WTC11 (cell line): ENCODE data around the gene RAPGEF6. TPM values are rescaled to one million over a fixed set of nuclear protein-coding genes. Genes with fewer than 3 reads are reported as not detected.

Source experiments
- ATAC-seq: fragments of 200-7000 bp; cut with Tn5 transposase; 2 replicates; pipeline ENCODE4 v1.10.0; 2021; ENCODE audit warnings: mild to moderate bottlenecking, moderate library complexity
- CTCF ChIA-PET: fragments of 300-600 bp; sonication (Branson Sonifier 250); formaldehyde crosslinking; loops from one replicate; lab custom pipeline; 2021; ENCODE audit warnings: antibody characterized with exemption; lab: Charles Lee
- POLR2A ChIA-PET: fragments of 350-600 bp; sonication (Branson Sonifier 250); formaldehyde crosslinking; loops from one replicate; lab custom pipeline; 2021; ENCODE audit warnings: antibody characterized with exemption; lab: Charles Lee
- DNase-seq: peaks from one replicate; pipeline ENCODE4 v3.0.0; 2021; ENCODE audit warnings: low spot score
- H3K27ac Mint-ChIP-seq: 2 replicates; pipeline ENCODE4 v1.8.0; 2021; ENCODE audit warnings: mixed read lengths
- H3K27me3 Mint-ChIP-seq: 2 replicates; pipeline ENCODE4 v1.8.0; 2021; ENCODE audit warnings: low read depth, mild to moderate bottlenecking, moderate library complexity, mixed read lengths
- H3K36me3 Mint-ChIP-seq: 2 replicates; pipeline ENCODE4 v1.8.0; 2021; ENCODE audit warnings: mixed read lengths
- H3K4me1 Mint-ChIP-seq: 2 replicates; pipeline ENCODE4 v1.8.0; 2022; ENCODE audit warnings: mixed read lengths
- H3K4me3 Mint-ChIP-seq: 2 replicates; pipeline ENCODE4 v1.8.0; 2021; ENCODE audit warnings: mild to moderate bottlenecking, moderate library complexity, mixed read lengths
- H3K9me3 Mint-ChIP-seq: 2 replicates; pipeline ENCODE4 v1.8.0; 2021; ENCODE audit warnings: mixed read lengths
- ATF1 ChIP-seq: sonication (generic); formaldehyde crosslinking; IDR thresholded peaks from 2 replicates; pipeline ENCODE4 v1.8.1; 2023; ENCODE audit warnings: mild to moderate bottlenecking, moderate library complexity, missing genetic modification reagents
- ATF2 ChIP-seq: sonication (generic); formaldehyde crosslinking; IDR thresholded peaks from 2 replicates; pipeline ENCODE4 v1.8.1; 2022; ENCODE audit warnings: low read depth, missing genetic modification reagents, borderline replicate concordance
- CBFB ChIP-seq: sonication (generic); formaldehyde crosslinking; IDR thresholded peaks from 2 replicates; pipeline ENCODE4 v1.8.1; 2022; ENCODE audit warnings: mild to moderate bottlenecking, low read depth, missing genetic modification reagents
- CDX4 ChIP-seq: fragments of 250-450 bp; sonication (Bioruptor Pico); IDR thresholded peaks from 2 replicates; pipeline ENCODE4 v1.9.0; 2021; ENCODE audit warnings: moderate library complexity, mild to moderate bottlenecking, inconsistent platforms, borderline replicate concordance
- ELF4 ChIP-seq: sonication (generic); formaldehyde crosslinking; IDR thresholded peaks from 2 replicates; pipeline ENCODE4 v1.8.1; 2022; ENCODE audit warnings: low read depth, mild to moderate bottlenecking, moderate library complexity, missing genetic modification reagents
- EMX1 ChIP-seq: fragments of 250-450 bp; sonication (Bioruptor Pico); IDR thresholded peaks from 2 replicates; pipeline ENCODE4 v1.8.0; 2021; ENCODE audit warnings: mild to moderate bottlenecking
- ESRRA ChIP-seq: sonication (generic); formaldehyde crosslinking; IDR thresholded peaks from 2 replicates; pipeline ENCODE4 v1.8.1; 2022; ENCODE audit warnings: mild to moderate bottlenecking, missing genetic modification reagents, borderline replicate concordance
- FOXP4 ChIP-seq: sonication (generic); formaldehyde crosslinking; IDR thresholded peaks from 2 replicates; pipeline ENCODE4 v1.8.0; 2022; ENCODE audit warnings: mild to moderate bottlenecking, missing genetic modification reagents
- JAZF1 ChIP-seq: fragments of 250-450 bp; sonication (Bioruptor Pico); IDR thresholded peaks from 2 replicates; pipeline ENCODE4 v1.9.0; 2021; ENCODE audit warnings: moderate library complexity, mild to moderate bottlenecking, inconsistent platforms
- KAT7 ChIP-seq: sonication (generic); formaldehyde crosslinking; IDR thresholded peaks from 2 replicates; pipeline ENCODE4 v1.8.1; 2023; ENCODE audit warnings: missing genetic modification reagents, mild to moderate bottlenecking, borderline replicate concordance
- NR1H2 ChIP-seq: sonication (generic); formaldehyde crosslinking; IDR thresholded peaks from 2 replicates; pipeline ENCODE4 v1.9.0; 2021; ENCODE audit warnings: mild to moderate bottlenecking, moderate library complexity, missing genetic modification reagents
- NR3C1 ChIP-seq: sonication (generic); formaldehyde crosslinking; conservative IDR thresholded peaks from 2 replicates; pipeline ENCODE4 v1.8.1; 2023; ENCODE audit warnings: low read depth, mild to moderate bottlenecking, missing genetic modification reagents
- TEAD4 ChIP-seq: sonication (generic); formaldehyde crosslinking; IDR thresholded peaks from 2 replicates; pipeline ENCODE4 v1.8.0; 2022; ENCODE audit warnings: mild to moderate bottlenecking, missing genetic modification reagents
- USF2 ChIP-seq: sonication (generic); formaldehyde crosslinking; IDR thresholded peaks from 2 replicates; pipeline ENCODE4 v1.8.1; 2023; ENCODE audit warnings: mild to moderate bottlenecking, missing genetic modification reagents, moderate library complexity
- ZNF317 ChIP-seq: sonication (generic); formaldehyde crosslinking; IDR thresholded peaks from 2 replicates; pipeline ENCODE4 v1.8.1; 2023; ENCODE audit warnings: low read depth, mild to moderate bottlenecking, moderate library complexity, missing genetic modification reagents, borderline replicate concordance
- ZNF416 ChIP-seq: fragments of 250-450 bp; sonication (Bioruptor Pico); IDR thresholded peaks from 2 replicates; pipeline ENCODE4 v1.9.0; 2021; ENCODE audit warnings: mild to moderate bottlenecking, inconsistent platforms
- ZNF512 ChIP-seq: sonication (generic); formaldehyde crosslinking; IDR thresholded peaks from 2 replicates; pipeline ENCODE4 v1.8.1; 2022; ENCODE audit warnings: missing genetic modification reagents, borderline replicate concordance
- ZNF671 ChIP-seq: fragments of 250-450 bp; sonication (Bioruptor Pico); IDR thresholded peaks from 2 replicates; pipeline ENCODE4 v1.8.0; 2021; ENCODE audit warnings: mild to moderate bottlenecking
- total RNA-seq: library from RNA; stranded (reverse); gene quantifications from 3 replicates; pipeline ENCODE4 v1.2.3, GENCODE V29; 2021
- TF ChIP-seq, protein P1 (sequence below): sonication (generic); formaldehyde crosslinking; IDR thresholded peaks from 2 replicates; pipeline ENCODE4 v1.8.0; 2022; ENCODE audit warnings: missing genetic modification reagents
- TF ChIP-seq, protein P2 (sequence below): sonication (generic); formaldehyde crosslinking; IDR thresholded peaks from 2 replicates; pipeline ENCODE4 v1.8.1; 2023; ENCODE audit warnings: mild to moderate bottlenecking, missing genetic modification reagents

RAPGEF6 gene
- total RNA-seq, 1 experiment from 2014 or later, result 18.0 TPM

- TF ChIP-seq FOXP4, result no peak
- no peak for TF ChIP-seq EMX1 (CRISPR knock-in tag)
- TF ChIP-seq JAZF1 (CRISPR knock-in tag), result no peak
- TF ChIP-seq ATF1 (CRISPR knock-in tag), result no peak
- no peak for TF ChIP-seq NR1H2 (CRISPR knock-in tag)
- no peak for TF ChIP-seq KAT7 (CRISPR knock-in tag)
These were observed 47.8 kb upstream of the RAPGEF6 start (continued) for GRCh38 chr5:131682826-131683225.

DNA sequence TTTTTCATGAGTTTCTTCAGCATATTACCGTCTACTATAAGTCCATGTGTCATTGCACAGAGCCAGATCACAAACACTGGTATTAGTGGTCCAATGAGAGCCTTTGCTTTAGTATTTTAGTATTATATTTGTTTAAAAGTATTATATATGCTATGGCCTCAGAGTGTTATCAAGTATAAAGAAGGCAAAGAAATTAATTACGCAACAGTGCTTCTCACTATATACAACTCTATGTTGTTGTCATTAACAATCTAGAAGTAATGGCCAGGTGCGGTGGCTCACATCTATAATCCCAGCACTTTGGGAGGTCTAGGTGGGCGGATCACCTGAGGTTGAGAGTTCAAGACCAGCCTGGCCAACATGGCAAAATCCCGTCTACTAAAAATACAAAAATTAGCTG, 47.1 kb upstream of the RAPGEF6 start:
- Mint-ChIP-seq H3K4me1 (no peaks in the 10 kb centered on the region), H3K27ac (no peak overlapping the region), H3K4me3 (no peak overlapping the region), H3K9me3 (no peaks in the 10 kb centered on the region), H3K27me3 (no peaks in the 10 kb centered on the region), H3K36me3 (peaks cover 5% of the 10 kb centered on the region)
- POLR2A ChIA-PET, result no interaction called here
- no peak for DNase-seq
- no peak for ATAC-seq
- CTCF ChIA-PET, result interaction anchor here (0.6 kb wide), 1 partner anchor 100 kb away, joined by 3 read pairs; no protein-coding TSS in a partner anchor
- TF ChIP-seq USF2 (CRISPR knock-in tag) (no peak), CDX4 (no peak), NR3C1 (CRISPR knock-in tag) (no peak), ZNF317 (CRISPR knock-in tag) (no peak), ELF4 (CRISPR knock-in tag) (no peak), ATF2 (CRISPR knock-in tag) (no peak), ZNF671 (CRISPR knock-in tag) (no peak), EMX1 (CRISPR knock-in tag) (no peak), ZNF416 (CRISPR knock-in tag) (no peak), ESRRA (CRISPR knock-in tag) (no peak), ZNF512 (no peak), TEAD4 (no peak), CBFB (no peak)
- TF ChIP-seq, protein P1, sequence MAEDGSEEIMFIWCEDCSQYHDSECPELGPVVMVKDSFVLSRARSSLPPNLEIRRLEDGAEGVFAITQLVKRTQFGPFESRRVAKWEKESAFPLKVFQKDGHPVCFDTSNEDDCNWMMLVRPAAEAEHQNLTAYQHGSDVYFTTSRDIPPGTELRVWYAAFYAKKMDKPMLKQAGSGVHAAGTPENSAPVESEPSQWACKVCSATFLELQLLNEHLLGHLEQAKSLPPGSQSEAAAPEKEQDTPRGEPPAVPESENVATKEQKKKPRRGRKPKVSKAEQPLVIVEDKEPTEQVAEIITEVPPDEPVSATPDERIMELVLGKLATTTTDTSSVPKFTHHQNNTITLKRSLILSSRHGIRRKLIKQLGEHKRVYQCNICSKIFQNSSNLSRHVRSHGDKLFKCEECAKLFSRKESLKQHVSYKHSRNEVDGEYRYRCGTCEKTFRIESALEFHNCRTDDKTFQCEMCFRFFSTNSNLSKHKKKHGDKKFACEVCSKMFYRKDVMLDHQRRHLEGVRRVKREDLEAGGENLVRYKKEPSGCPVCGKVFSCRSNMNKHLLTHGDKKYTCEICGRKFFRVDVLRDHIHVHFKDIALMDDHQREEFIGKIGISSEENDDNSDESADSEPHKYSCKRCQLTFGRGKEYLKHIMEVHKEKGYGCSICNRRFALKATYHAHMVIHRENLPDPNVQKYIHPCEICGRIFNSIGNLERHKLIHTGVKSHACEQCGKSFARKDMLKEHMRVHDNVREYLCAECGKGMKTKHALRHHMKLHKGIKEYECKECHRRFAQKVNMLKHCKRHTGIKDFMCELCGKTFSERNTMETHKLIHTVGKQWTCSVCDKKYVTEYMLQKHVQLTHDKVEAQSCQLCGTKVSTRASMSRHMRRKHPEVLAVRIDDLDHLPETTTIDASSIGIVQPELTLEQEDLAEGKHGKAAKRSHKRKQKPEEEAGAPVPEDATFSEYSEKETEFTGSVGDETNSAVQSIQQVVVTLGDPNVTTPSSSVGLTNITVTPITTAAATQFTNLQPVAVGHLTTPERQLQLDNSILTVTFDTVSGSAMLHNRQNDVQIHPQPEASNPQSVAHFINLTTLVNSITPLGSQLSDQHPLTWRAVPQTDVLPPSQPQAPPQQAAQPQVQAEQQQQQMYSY (CRISPR knock-in tag), result no peak
- TF ChIP-seq, protein P2, sequence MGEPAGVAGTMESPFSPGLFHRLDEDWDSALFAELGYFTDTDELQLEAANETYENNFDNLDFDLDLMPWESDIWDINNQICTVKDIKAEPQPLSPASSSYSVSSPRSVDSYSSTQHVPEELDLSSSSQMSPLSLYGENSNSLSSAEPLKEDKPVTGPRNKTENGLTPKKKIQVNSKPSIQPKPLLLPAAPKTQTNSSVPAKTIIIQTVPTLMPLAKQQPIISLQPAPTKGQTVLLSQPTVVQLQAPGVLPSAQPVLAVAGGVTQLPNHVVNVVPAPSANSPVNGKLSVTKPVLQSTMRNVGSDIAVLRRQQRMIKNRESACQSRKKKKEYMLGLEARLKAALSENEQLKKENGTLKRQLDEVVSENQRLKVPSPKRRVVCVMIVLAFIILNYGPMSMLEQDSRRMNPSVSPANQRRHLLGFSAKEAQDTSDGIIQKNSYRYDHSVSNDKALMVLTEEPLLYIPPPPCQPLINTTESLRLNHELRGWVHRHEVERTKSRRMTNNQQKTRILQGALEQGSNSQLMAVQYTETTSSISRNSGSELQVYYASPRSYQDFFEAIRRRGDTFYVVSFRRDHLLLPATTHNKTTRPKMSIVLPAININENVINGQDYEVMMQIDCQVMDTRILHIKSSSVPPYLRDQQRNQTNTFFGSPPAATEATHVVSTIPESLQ, result no peak
